HepG2 (cell line): ENCODE data around the gene GATA5. TPM values are rescaled to one million over a fixed set of nuclear protein-coding genes. Genes with fewer than 3 reads are reported as not detected.
A peak's percentile ranks its signal among the peaks of the same experiment; 100 is the strongest.

Experiments used
- ATAC-seq: fragments of 200-7000 bp; cut with Tn5 transposase; 3 replicates; pipeline ENCODE4 v1.9.1; 2020; ENCODE audit warnings: mild to moderate bottlenecking, moderate library complexity
- BruUV-seq: library from RNA; stranded (reverse); fragments of 400-500 nt; replicated peaks from 2 replicates; lab custom pipeline; 2021; lab: Mats Ljungman, UMichigan
- CTCF ChIA-PET: fragments of 300-600 bp; formaldehyde crosslinking; extraction: SDS; loops from one replicate; lab custom pipeline; 2021; ENCODE audit warnings: low total read pairs, inconsistent platforms, low intra/inter-chr PET ratio; lab: Yijun Ruan, JAX
- POLR2A ChIA-PET: fragments of 350-600 bp; sonication (Branson Sonifier 250); formaldehyde crosslinking; loops from one replicate; lab custom pipeline; 2020; ENCODE audit warnings: antibody characterized with exemption, inconsistent platforms; lab: Yijun Ruan, JAX
- DNase-seq: peaks from one replicate; pipeline ENCODE4 v3.0.0-alpha.2; 2015; ENCODE audit warnings: low spot score
- FAIRE-seq: peaks from 3 replicates; lab custom pipeline; 2011; peaks lifted over from hg19 to GRCh38; lab: Jason Lieb, UNC
- H2AFZ ChIP-seq: one replicate; pipeline ENCODE4 v1.6.1; 2011; ENCODE audit warnings: low read length, inconsistent platforms
- H3K27ac ChIP-seq: fragments of 300-600 bp; 3 replicates; pipeline ENCODE4 v1.8.0; 2011; ENCODE audit warnings: mixed run types, mild to moderate bottlenecking, mixed read lengths, low read length, inconsistent platforms; ENCODE audit not compliant: insufficient read depth; ENCODE audit errors: extremely low read length
- H3K27me3 ChIP-seq, 2 experiments: fragments of 200-600 bp in 1 of 2; 2 replicates in 1 of 2; 3 replicates in 1 of 2; pipeline versions ENCODE4 v1.6.0 to v1.8.0; 2011; ENCODE audit warnings: low read length in 2 of 2, mild to moderate bottlenecking in 2 of 2, moderate library complexity in 2 of 2, inconsistent platforms in 1 of 2; ENCODE audit not compliant: insufficient read depth in 2 of 2, control insufficient read depth in 1 of 2
- H3K36me3 ChIP-seq, 2 experiments: fragments of 200-600 bp in 1 of 2; replicated peaks in 1 of 2; 2 replicates in 1 of 2; 3 replicates in 1 of 2; pipeline versions ENCODE4 v1.5.1 to v1.8.0; 2011; ENCODE audit warnings: low read length in 2 of 2, inconsistent platforms in 1 of 2; ENCODE audit not compliant: insufficient read depth in 2 of 2, control insufficient read depth in 1 of 2
- H3K4me1 ChIP-seq: 2 replicates; pipeline ENCODE4 v1.5.1; 2012; ENCODE audit warnings: low read length, inconsistent platforms; ENCODE audit not compliant: insufficient read depth
- H3K4me2 ChIP-seq: 2 replicates; pipeline ENCODE4 v1.6.0; 2011; ENCODE audit warnings: low read depth, low read length, inconsistent platforms
- H3K4me3 ChIP-seq, 3 experiments: fragments of 200-600 bp in 1 of 3; sonication (generic), shearing (Covaris generic) in 1 of 3; replicated peaks in 1 of 3; 2 replicates each; pipeline ENCODE4 v1.5.1; 2011 to 2016; ENCODE audit warnings: low read length in 3 of 3, inconsistent platforms in 2 of 3, low read depth in 2 of 3, mild to moderate bottlenecking in 2 of 3, control low read depth in 1 of 3, mixed read lengths in 1 of 3; ENCODE audit not compliant: insufficient read depth in 1 of 3
- H3K79me2 ChIP-seq: one replicate; pipeline ENCODE4 v1.6.1; 2011; ENCODE audit warnings: low read length, inconsistent platforms; ENCODE audit not compliant: insufficient read depth
- H3K9ac ChIP-seq: 2 replicates; pipeline ENCODE4 v1.6.0; 2011; ENCODE audit warnings: mild to moderate bottlenecking, low read depth, low read length, inconsistent platforms; ENCODE audit not compliant: insufficient read depth
- H3K9me3 ChIP-seq: 2 replicates; pipeline ENCODE4 v1.5.1; 2012; ENCODE audit warnings: mild to moderate bottlenecking, low read length
- H4K20me1 ChIP-seq: 2 replicates; pipeline ENCODE4 v1.6.0; 2011; ENCODE audit warnings: inconsistent platforms, mild to moderate bottlenecking, low read length, moderate library complexity; ENCODE audit not compliant: insufficient read depth
- AKAP8 ChIP-seq: sonication (generic); formaldehyde crosslinking; IDR thresholded peaks from 2 replicates; pipeline ENCODE4 v1.5.1; 2020; ENCODE audit warnings: mild to moderate bottlenecking, missing genetic modification reagents
- ATF4 ChIP-seq, 2 experiments: fragments of 450-650 bp in 1 of 2; sonication (generic) in 1 of 2; formaldehyde crosslinking; IDR thresholded peaks; 2 replicates each; pipeline versions ENCODE4 v1.5.0 to v1.8.0; 2020 to 2022; ENCODE audit warnings: mild to moderate bottlenecking in 1 of 2, missing genetic modification reagents in 1 of 2
- DNMT1 ChIP-seq: sonication (generic); formaldehyde crosslinking; IDR thresholded peaks from 2 replicates; pipeline ENCODE4 v1.5.1; 2020; ENCODE audit warnings: mild to moderate bottlenecking, missing genetic modification reagents
- DR1 ChIP-seq: sonication (generic); formaldehyde crosslinking; IDR thresholded peaks from 2 replicates; pipeline ENCODE4 v1.8.0; 2021; ENCODE audit warnings: mild to moderate bottlenecking, missing genetic modification reagents, inconsistent platforms
- EEA1 ChIP-seq: sonication (generic); formaldehyde crosslinking; IDR thresholded peaks from 2 replicates; pipeline ENCODE4 v1.5.1; 2020; ENCODE audit warnings: mild to moderate bottlenecking, missing genetic modification reagents, borderline replicate concordance
- EED ChIP-seq: sonication (generic); formaldehyde crosslinking; IDR thresholded peaks from 2 replicates; pipeline ENCODE4 v1.5.0; 2020; ENCODE audit warnings: mild to moderate bottlenecking, missing genetic modification reagents
- HNRNPLL ChIP-seq: fragments of 200-400 bp; formaldehyde crosslinking; IDR thresholded peaks from 2 replicates; pipeline ENCODE4 v1.6.1; 2017; ENCODE audit warnings: mild to moderate bottlenecking, low read depth, low read length; ENCODE audit not compliant: poor library complexity, severe bottlenecking
- IRF9 ChIP-seq: sonication (generic); formaldehyde crosslinking; IDR thresholded peaks from 2 replicates; pipeline ENCODE4 v1.8.0; 2022; ENCODE audit warnings: missing genetic modification reagents, mild to moderate bottlenecking, borderline replicate concordance
- PHB2 ChIP-seq: fragments of 450-650 bp; IDR thresholded peaks from 2 replicates; pipeline ENCODE4 v1.6.1; 2018; ENCODE audit not compliant: partially characterized antibody
- RFX3 ChIP-seq: IDR thresholded peaks from 2 replicates; pipeline ENCODE4 v1.6.1; 2016; ENCODE audit warnings: missing biosample characterization, missing genetic modification reagents
- SPEN ChIP-seq: sonication (generic); formaldehyde crosslinking; IDR thresholded peaks from 2 replicates; pipeline ENCODE4 v1.5.1; 2020; ENCODE audit warnings: low read depth, mild to moderate bottlenecking, missing genetic modification reagents
- ZNF235 ChIP-seq: sonication (generic); formaldehyde crosslinking; IDR thresholded peaks from 2 replicates; pipeline ENCODE4 v1.8.1; 2023; ENCODE audit warnings: mild to moderate bottlenecking, missing genetic modification reagents, borderline replicate concordance
- ZNF24 ChIP-seq: fragments of 450-650 bp; IDR thresholded peaks from 2 replicates; pipeline ENCODE4 v1.6.1; 2017; ENCODE audit warnings: antibody characterized with exemption, mild to moderate bottlenecking
- ZNF263 ChIP-seq: sonication (generic); formaldehyde crosslinking; IDR thresholded peaks from 2 replicates; pipeline ENCODE4 v1.4.0; 2020; ENCODE audit warnings: missing genetic modification reagents
- ZNF296 ChIP-seq: sonication (generic); formaldehyde crosslinking; conservative IDR thresholded peaks from 2 replicates; pipeline ENCODE4 v1.5.0; 2020; ENCODE audit warnings: mild to moderate bottlenecking, missing genetic modification reagents
- ZNF629 ChIP-seq: sonication (generic); formaldehyde crosslinking; conservative IDR thresholded peaks from 2 replicates; pipeline ENCODE4 v1.5.0; 2020; ENCODE audit warnings: missing genetic modification reagents
- WGBS: methylation state at CpG from one replicate; pipeline ENCODE4 v1.1.6; 2017; ENCODE audit warnings: low lambda C conversion rate; 5-methylcytosine and 5-hydroxymethylcytosine counted together
- in situ Hi-C: cut with HindIII; loops from 2 replicates; pipeline ENCODE4 v1.10.0; 2017; ENCODE audit warnings: low pct_unique_long_range_greater_than_20kb; ENCODE audit not compliant: extremely low pct_ligation_motif_present
- intact Hi-C: fragments of 100-400 bp; cut with micrococcal nuclease; formaldehyde crosslinking; loops from one replicate; pipeline ENCODE4 v1.10.0; 2022; ENCODE audit not compliant: unreplicated experiment
- polyA plus RNA-seq, 8 experiments: library from polyadenylated mRNA; depleted of rRNA in 3 of 8; stranded (reverse) in 7 of 8; unstranded in 1 of 8; fragments of >200 nt; fragmentation: Illumina TruSeq in 4 of 8; extraction: Trizol in 4 of 8; gene quantifications; 2 replicates each; pipeline versions ENCODE4 v1.2.1 to v1.2.3, GENCODE V29; 2011 to 2016; ENCODE audit warnings: low read depth in 4 of 8, missing spikeins in 1 of 8, mixed read lengths in 1 of 8; ENCODE audit not compliant: insufficient read depth in 1 of 8
- total RNA-seq, 5 experiments: library from RNA; depleted of rRNA; stranded (reverse); fragments of >200 nt; fragmentation: Illumina TruSeq; extraction: Trizol; gene quantifications; 2 replicates each; pipeline ENCODE4 v1.2.3, GENCODE V29; 2016; ENCODE audit warnings: low read depth in 1 of 5
- TF ChIP-seq, protein P1 (sequence below): sonication (generic); formaldehyde crosslinking; IDR thresholded peaks from 2 replicates; pipeline ENCODE4 v1.5.1; 2020; ENCODE audit warnings: mild to moderate bottlenecking, missing genetic modification reagents, moderate library complexity

The GATA5 gene
- total and polyA plus RNA-seq, 2 of the 13 experiments (the other 11 are each of a cell fraction or from before 2014, with no cell fraction given), result 0.12 to 0.20 TPM

DNA sequence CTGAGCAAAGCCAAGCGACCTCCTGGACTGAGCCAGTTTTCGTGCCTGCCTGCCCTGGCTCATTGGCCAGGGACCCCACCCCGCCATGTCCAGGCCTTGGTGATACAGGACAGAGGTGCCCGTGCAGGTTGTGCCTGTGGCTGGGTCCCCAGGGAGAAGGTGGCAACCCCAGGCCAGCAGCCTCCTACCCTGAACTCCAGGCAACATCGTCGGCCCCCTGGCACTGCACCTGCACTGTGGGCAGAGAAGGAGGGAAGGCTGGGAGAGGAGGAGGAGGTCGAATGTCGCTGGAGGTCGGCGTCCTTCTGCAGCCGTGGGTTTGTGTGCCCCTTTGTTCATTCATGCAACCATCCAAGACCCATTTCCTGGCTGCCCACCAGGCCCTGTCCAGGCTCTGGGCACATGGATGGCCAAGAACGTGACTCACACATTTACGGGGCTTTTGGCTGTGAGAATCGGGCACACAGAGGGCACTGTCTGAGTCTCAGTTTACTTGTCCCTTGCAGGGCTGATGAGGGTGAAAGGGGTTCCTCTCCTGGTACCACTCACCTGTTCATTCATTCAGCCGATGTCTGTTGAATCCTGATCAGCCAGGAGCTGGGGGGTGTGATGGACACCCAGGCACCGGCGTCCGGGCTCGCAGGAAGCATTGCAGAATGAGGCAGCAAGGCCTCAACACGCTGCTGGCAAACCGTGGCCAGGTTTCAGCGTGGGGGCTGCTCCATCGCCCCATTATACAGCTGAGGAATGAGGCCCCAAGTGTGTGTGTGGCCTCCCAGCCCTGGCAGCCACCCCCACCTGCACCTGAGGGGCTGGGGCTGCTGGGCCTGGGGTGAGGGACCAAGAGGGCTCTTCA is 46.1 kb downstream of the GATA5 start:
- Histone ChIP-seq H4K20me1 (peaks cover 9% of the 10 kb centered on the region; the same call in 1 of the 2 replicates), H3K4me2 (no peak overlapping the region), H3K9me3 (no peaks in the 10 kb centered on the region), H3K4me3 (no peak overlapping the region), H3K79me2 (no peaks in the 10 kb centered on the region), H3K27ac (no peak overlapping the region), H3K9ac (no peak overlapping the region), H3K4me1 (peaks cover 43% of the 10 kb centered on the region), H2AFZ (no peak overlapping the region), H3K36me3 (no peaks in the 10 kb centered on the region), H3K27me3 (peaks cover 26 to 94% of the 10 kb centered on the region in 2 experiments)
- no peak for ATAC-seq
- ChIA-PET CTCF (no interaction called here), POLR2A (interaction anchor here (0.7 to 1.6 kb wide), 2 partner anchors 17 to 20 kb away, joined by 3 read pairs; no protein-coding TSS in a partner anchor)
- intact Hi-C loops, result no loop called here
- in situ Hi-C loops, result no loop called here
- BruUV-seq, result no TSS peak
- WGBS, result 19% methylated on average over 18 of the region's 23 CpGs
- DNase-seq, result no peak
- FAIRE-seq, result no peak
- TF ChIP-seq EEA1 (CRISPR knock-in tag) (0 out of 2 replicates have a peak, but pooled peaks have one; percentile 66), HNRNPLL (peak; percentile 8), ZNF263 (CRISPR knock-in tag) (no peak), ZNF629 (peak; percentile 87), DR1 (0 out of 2 replicates have a peak, but pooled peaks have one; percentile 14), ATF4 (CRISPR knock-in tag; IDR thresholded peaks at IDR 0.05) (no peak), DNMT1 (CRISPR knock-in tag) (0 out of 2 replicates have a peak, but pooled peaks have one; percentile 47), AKAP8 (CRISPR knock-in tag) (0 out of 2 replicates have a peak, but pooled peaks have one; percentile 44), ZNF235 (CRISPR knock-in tag) (0 out of 2 replicates have a peak, but pooled peaks have one; percentile 13), EED (CRISPR knock-in tag) (no peak), ZNF296 (CRISPR knock-in tag) (no peak), RFX3 (CRISPR knock-in tag) (no peak), SPEN (CRISPR knock-in tag) (0 out of 2 replicates have a peak, but pooled peaks have one; percentile 36), ZNF24 (no peak), IRF9 (CRISPR knock-in tag) (0 out of 2 replicates have a peak, but pooled peaks have one; percentile 53), PHB2 (no peak)
- TF ChIP-seq, protein P1, sequence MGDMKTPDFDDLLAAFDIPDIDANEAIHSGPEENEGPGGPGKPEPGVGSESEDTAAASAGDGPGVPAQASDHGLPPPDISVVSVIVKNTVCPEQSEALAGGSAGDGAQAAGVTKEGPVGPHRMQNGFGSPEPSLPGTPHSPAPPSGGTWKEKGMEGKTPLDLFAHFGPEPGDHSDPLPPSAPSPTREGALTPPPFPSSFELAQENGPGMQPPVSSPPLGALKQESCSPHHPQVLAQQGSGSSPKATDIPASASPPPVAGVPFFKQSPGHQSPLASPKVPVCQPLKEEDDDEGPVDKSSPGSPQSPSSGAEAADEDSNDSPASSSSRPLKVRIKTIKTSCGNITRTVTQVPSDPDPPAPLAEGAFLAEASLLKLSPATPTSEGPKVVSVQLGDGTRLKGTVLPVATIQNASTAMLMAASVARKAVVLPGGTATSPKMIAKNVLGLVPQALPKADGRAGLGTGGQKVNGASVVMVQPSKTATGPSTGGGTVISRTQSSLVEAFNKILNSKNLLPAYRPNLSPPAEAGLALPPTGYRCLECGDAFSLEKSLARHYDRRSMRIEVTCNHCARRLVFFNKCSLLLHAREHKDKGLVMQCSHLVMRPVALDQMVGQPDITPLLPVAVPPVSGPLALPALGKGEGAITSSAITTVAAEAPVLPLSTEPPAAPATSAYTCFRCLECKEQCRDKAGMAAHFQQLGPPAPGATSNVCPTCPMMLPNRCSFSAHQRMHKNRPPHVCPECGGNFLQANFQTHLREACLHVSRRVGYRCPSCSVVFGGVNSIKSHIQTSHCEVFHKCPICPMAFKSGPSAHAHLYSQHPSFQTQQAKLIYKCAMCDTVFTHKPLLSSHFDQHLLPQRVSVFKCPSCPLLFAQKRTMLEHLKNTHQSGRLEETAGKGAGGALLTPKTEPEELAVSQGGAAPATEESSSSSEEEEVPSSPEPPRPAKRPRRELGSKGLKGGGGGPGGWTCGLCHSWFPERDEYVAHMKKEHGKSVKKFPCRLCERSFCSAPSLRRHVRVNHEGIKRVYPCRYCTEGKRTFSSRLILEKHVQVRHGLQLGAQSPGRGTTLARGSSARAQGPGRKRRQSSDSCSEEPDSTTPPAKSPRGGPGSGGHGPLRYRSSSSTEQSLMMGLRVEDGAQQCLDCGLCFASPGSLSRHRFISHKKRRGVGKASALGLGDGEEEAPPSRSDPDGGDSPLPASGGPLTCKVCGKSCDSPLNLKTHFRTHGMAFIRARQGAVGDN (CRISPR knock-in tag), result peak; percentile 4; the same call in 1 of the 2 replicates
